Fibroblast of lung (primary cell): Measurements from ENCODE around the gene PCSK2. TPM values are rescaled to one million over a fixed set of nuclear protein-coding genes. Genes with fewer than 3 reads are reported as not detected.

Source experiments
- DNase-seq, 2 donors: peaks; one replicate each; pipeline versions ENCODE4 v3.0.0 to v3.0.0-alpha.2; 2010; ENCODE audit warnings: low read depth in 2 of 2
- H2AFZ ChIP-seq: 2 replicates; pipeline ENCODE4 v1.5.1; 2012; ENCODE audit warnings: low read length, control low read depth, inconsistent platforms
- H3K27ac ChIP-seq: 2 replicates; pipeline ENCODE4 v1.5.1; 2011; ENCODE audit warnings: low read length, control low read depth; ENCODE audit not compliant: insufficient read depth
- H3K27me3 ChIP-seq: 2 replicates; pipeline ENCODE4 v1.5.1; 2011; ENCODE audit warnings: mild to moderate bottlenecking, low read length; ENCODE audit not compliant: control insufficient read depth, insufficient read depth
- H3K36me3 ChIP-seq: 2 replicates; pipeline ENCODE4 v1.5.1; 2011; ENCODE audit warnings: low read length; ENCODE audit not compliant: control insufficient read depth, insufficient read depth
- H3K4me1 ChIP-seq: 2 replicates; pipeline ENCODE4 v1.5.1; 2011; ENCODE audit warnings: low read length; ENCODE audit not compliant: control insufficient read depth, insufficient read depth; ENCODE audit errors: extremely low read depth
- H3K4me2 ChIP-seq: 2 replicates; pipeline ENCODE4 v1.5.1; 2011; ENCODE audit warnings: low read length, control low read depth; ENCODE audit not compliant: insufficient read depth; ENCODE audit errors: extremely low read depth
- H3K4me3 ChIP-seq, 4 experiments: fragments of 200-600 bp in 1 of 4; sonication (generic) in 1 of 4; replicated peaks in 1 of 4; 2 replicates each; pipeline ENCODE4 v1.5.1; 2011 to 2016; ENCODE audit warnings: low read length in 4 of 4, low read depth in 3 of 4, mild to moderate bottlenecking in 3 of 4, control low read depth in 2 of 4, inconsistent platforms in 1 of 4, mixed read lengths in 1 of 4; ENCODE audit not compliant: insufficient read depth in 1 of 4; ENCODE audit errors: control extremely low read depth in 1 of 4
- H3K79me2 ChIP-seq: 2 replicates; pipeline ENCODE4 v1.5.1; 2012; ENCODE audit warnings: mild to moderate bottlenecking, low read length, inconsistent platforms; ENCODE audit not compliant: control insufficient read depth, insufficient read depth
- H3K9ac ChIP-seq: 2 replicates; pipeline ENCODE4 v1.5.1; 2011; ENCODE audit warnings: mild to moderate bottlenecking, low read length, control low read depth; ENCODE audit not compliant: insufficient read depth
- H3K9me3 ChIP-seq: 2 replicates; pipeline ENCODE4 v1.5.1; 2012; ENCODE audit warnings: low read depth, low read length; ENCODE audit not compliant: control insufficient read depth, insufficient read depth
- H4K20me1 ChIP-seq: 2 replicates; pipeline ENCODE4 v1.5.1; 2011; ENCODE audit warnings: low read length; ENCODE audit not compliant: control insufficient read depth, insufficient read depth; ENCODE audit errors: extremely low read depth
- EZH2 ChIP-seq: IDR thresholded peaks from 2 replicates; pipeline ENCODE4 v1.5.1; 2012; ENCODE audit warnings: low read length, control low read depth, mild to moderate bottlenecking; ENCODE audit errors: missing control alignments
- polyA plus RNA-seq, 2 donors: library from polyadenylated mRNA; depleted of rRNA in 1 of 2; stranded (reverse) in 1 of 2; unstranded in 1 of 2; fragments of >200 nt; gene quantifications; 2 replicates each; pipeline ENCODE4 v1.2.1, GENCODE V29; 2011 to 2012; ENCODE audit warnings: missing spikeins in 1 of 2
- total RNA-seq: library from RNA; depleted of rRNA; stranded (reverse); fragments of >200 nt; gene quantifications from 2 replicates; pipeline ENCODE4 v1.2.1, GENCODE V29; 2014
- TF ChIP-seq, protein P1 (sequence below), 2 donors: IDR thresholded peaks in 1 of 2; conservative IDR thresholded peaks in 1 of 2; 1 replicate in 1 of 2; 2 replicates in 1 of 2; pipeline ENCODE4 v1.5.1; 2011 to 2012; ENCODE audit warnings: low read length in 2 of 2, control low read depth in 1 of 2, inconsistent platforms in 1 of 2, low read depth in 1 of 2, mild to moderate bottlenecking in 1 of 2

Gene PCSK2
- total and polyA plus RNA-seq, 2 donors (not counting 1 experiment from before 2014, with no cell fraction given), result under 0.01 to 1.2 TPM

DNA sequence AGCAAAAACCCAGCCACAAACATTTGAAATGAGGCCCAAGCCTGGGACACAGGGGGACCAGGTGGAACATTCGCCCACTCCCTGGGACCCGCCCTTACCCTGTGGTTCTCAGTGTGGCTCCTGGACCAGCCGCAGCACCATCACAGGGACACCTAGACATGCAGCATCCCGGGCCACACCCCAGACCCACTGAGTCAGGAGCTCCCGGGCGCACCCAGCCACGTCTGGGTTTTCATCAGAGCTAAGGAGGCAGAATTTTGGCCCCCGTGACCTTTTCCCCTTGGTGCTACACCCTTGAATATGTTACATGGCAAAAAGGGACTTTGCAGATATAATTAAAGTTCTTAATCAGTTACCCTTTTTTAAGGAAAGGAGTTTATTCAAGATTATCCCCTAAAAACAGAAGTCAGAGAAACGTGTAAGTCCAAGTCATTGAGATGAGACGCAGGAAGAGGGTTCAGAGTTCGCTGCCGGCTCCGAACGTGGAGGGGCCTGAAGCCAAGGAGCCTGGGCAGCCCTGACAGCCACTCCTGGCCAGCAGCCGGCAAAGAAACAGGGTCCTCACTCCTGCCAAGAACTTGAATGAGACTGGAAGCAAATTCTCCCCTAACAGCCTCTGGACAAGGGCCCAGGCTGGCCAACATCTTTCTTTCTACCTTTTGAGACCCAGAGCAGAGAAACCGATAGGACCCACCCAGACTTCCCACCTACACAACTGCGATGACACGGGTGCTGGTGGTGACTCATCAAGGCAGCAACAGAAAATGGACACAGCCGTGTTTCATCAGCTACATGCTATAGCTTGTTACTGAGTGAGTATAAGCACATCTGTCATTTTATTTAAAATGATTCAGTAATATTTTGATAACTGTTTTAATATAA is 279.0 kb downstream of the PCSK2 start:
- Histone ChIP-seq H4K20me1 (no peaks in the 10 kb centered on the region), H3K9me3 (no peaks in the 10 kb centered on the region), H2AFZ (peak overlapping the region; percentile 46), H3K4me1 (peaks cover 6% of the 10 kb centered on the region), H3K4me2 (peak overlapping the region; percentile 77), H3K36me3 (no peaks in the 10 kb centered on the region), H3K27ac (no peak overlapping the region), H3K27me3 (peaks cover 2% of the 10 kb centered on the region), H3K79me2 (no peaks in the 10 kb centered on the region), H3K9ac (no peak overlapping the region), H3K4me3 (peak overlapping the region in 1 of 4 experiments; percentile 58)
- TF ChIP-seq, protein P1, sequence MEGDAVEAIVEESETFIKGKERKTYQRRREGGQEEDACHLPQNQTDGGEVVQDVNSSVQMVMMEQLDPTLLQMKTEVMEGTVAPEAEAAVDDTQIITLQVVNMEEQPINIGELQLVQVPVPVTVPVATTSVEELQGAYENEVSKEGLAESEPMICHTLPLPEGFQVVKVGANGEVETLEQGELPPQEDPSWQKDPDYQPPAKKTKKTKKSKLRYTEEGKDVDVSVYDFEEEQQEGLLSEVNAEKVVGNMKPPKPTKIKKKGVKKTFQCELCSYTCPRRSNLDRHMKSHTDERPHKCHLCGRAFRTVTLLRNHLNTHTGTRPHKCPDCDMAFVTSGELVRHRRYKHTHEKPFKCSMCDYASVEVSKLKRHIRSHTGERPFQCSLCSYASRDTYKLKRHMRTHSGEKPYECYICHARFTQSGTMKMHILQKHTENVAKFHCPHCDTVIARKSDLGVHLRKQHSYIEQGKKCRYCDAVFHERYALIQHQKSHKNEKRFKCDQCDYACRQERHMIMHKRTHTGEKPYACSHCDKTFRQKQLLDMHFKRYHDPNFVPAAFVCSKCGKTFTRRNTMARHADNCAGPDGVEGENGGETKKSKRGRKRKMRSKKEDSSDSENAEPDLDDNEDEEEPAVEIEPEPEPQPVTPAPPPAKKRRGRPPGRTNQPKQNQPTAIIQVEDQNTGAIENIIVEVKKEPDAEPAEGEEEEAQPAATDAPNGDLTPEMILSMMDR (conservative IDR thresholded peaks at IDR 0.05 in 1 of 2, IDR thresholded peaks at IDR 0.05 in 1 of 2; ENCODE audit: low read depth in 1 of 2, low read length in 2 of 2), result no peak
- TF ChIP-seq EZH2, result no peak
- DNase-seq, result peak; percentile 57 to 61

DNA sequence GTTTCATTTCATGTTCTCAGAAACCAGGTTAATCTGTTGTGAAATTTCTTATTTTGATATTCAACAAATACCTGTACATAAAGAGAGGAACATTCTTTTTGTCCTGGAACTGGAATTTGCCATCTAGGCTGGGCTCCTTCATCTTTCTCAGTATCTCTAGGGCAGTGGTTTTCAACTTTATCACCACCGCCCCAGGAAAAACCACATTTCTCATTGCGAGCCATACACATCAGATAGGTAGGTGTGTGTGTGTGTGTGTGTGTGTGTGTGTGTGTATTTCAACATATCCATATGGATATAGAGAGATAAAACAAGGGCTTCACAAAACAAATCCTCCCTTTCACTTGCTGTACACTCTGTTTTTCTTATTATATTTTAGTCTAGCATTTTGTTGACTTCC is 280.2 kb downstream of the PCSK2 start:
- Histone ChIP-seq H3K4me2 (no peak overlapping the region), H3K36me3 (no peaks in the 10 kb centered on the region), H3K79me2 (no peaks in the 10 kb centered on the region), H3K27me3 (peaks cover 2% of the 10 kb centered on the region), H3K9me3 (no peaks in the 10 kb centered on the region), H3K9ac (no peak overlapping the region), H4K20me1 (no peaks in the 10 kb centered on the region), H3K4me3 (no peak overlapping the region), H2AFZ (no peak overlapping the region), H3K4me1 (peaks cover 6% of the 10 kb centered on the region), H3K27ac (no peak overlapping the region)
- no peak for DNase-seq
- TF ChIP-seq EZH2, result no peak
- TF ChIP-seq, protein P1 (conservative IDR thresholded peaks at IDR 0.05 in 1 of 2, IDR thresholded peaks at IDR 0.05 in 1 of 2; ENCODE audit: low read depth in 1 of 2, low read length in 2 of 2), result no peak

DNA sequence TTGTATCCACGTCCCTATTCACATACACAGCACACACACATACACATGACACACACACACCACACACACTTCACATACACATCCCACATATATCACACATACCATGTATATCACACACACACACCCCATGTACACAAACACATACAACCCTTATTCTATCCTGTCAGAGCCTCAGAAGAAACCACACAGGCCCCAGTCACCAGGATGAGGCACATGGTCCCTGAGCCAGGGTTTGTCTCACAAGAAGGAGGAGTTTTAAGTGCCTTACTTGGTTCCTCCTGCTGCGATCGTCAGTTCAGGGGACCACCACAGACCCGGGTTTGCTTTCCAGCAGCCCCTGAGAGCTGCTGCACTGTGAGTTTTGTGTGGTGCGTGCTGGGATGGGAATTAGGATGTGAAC is 280.7 kb downstream of the PCSK2 start:
- Histone ChIP-seq H3K79me2 (no peaks in the 10 kb centered on the region), H3K36me3 (no peaks in the 10 kb centered on the region), H3K27me3 (no peaks in the 10 kb centered on the region), H3K4me2 (no peak overlapping the region), H3K4me3 (no peak overlapping the region), H2AFZ (no peak overlapping the region), H3K4me1 (peaks cover 6% of the 10 kb centered on the region), H3K9me3 (no peaks in the 10 kb centered on the region), H4K20me1 (no peaks in the 10 kb centered on the region), H3K27ac (no peak overlapping the region), H3K9ac (no peak overlapping the region)
- no peak for TF ChIP-seq EZH2
- TF ChIP-seq, protein P1 (conservative IDR thresholded peaks at IDR 0.05 in 1 of 2, IDR thresholded peaks at IDR 0.05 in 1 of 2; ENCODE audit: low read depth in 1 of 2, low read length in 2 of 2), result no peak
- DNase-seq, result no peak
